H1 (cell line): ENCODE results near the gene GREB1. TPM values are rescaled to one million over a fixed set of nuclear protein-coding genes. Genes with fewer than 3 reads are reported as not detected.

ENCODE experiments used
- CTCF ChIA-PET: fragments of 300-600 bp; sonication (Branson Sonifier 250); formaldehyde crosslinking; loops from one replicate; lab custom pipeline; 2021; ENCODE audit not compliant: partially characterized antibody; lab: Charles Lee
- POLR2A ChIA-PET: fragments of 300-600 bp; sonication (Branson Sonifier 250); formaldehyde crosslinking; loops from one replicate; lab custom pipeline; 2021; ENCODE audit warnings: inconsistent platforms; ENCODE audit not compliant: partially characterized antibody; lab: Charles Lee
- DNase-seq, 2 experiments: peaks; one replicate each; pipeline versions ENCODE4 v3.0.0 to v3.0.0-alpha.2; 2010 to 2022; ENCODE audit warnings: low spot score in 2 of 2, low read depth in 1 of 2, mixed read lengths in 1 of 2
- FAIRE-seq: peaks from 2 replicates; lab custom pipeline; 2011; peaks lifted over from hg19 to GRCh38; lab: Jason Lieb, UNC
- H2AFZ ChIP-seq: 2 replicates; pipeline ENCODE4 v1.8.1; 2012; ENCODE audit warnings: low read length, inconsistent platforms
- H2AK5ac ChIP-seq: 2 replicates; pipeline ENCODE4 v1.6.1; 2013; ENCODE audit warnings: low read depth, low read length
- H2BK120ac ChIP-seq: replicated peaks from 2 replicates; pipeline ENCODE3; 2013; ENCODE audit warnings: low read depth, low read length, inconsistent platforms
- H2BK12ac ChIP-seq: 2 replicates; pipeline ENCODE4 v1.6.1; 2013; ENCODE audit warnings: low read depth, low read length
- H2BK15ac ChIP-seq: 2 replicates; pipeline ENCODE4 v1.6.1; 2013; ENCODE audit warnings: low read length
- H2BK20ac ChIP-seq: 2 replicates; pipeline ENCODE4 v1.6.1; 2013; ENCODE audit warnings: low read length
- H2BK5ac ChIP-seq: 2 replicates; pipeline ENCODE4 v1.6.1; 2013; ENCODE audit warnings: low read depth, low read length
- H3K14ac ChIP-seq: 2 replicates; pipeline ENCODE4 v1.6.1; 2013; ENCODE audit warnings: inconsistent platforms; ENCODE audit not compliant: insufficient read length
- H3K18ac ChIP-seq: 2 replicates; pipeline ENCODE4 v1.6.1; 2013; ENCODE audit warnings: low read length; ENCODE audit errors: extremely low read depth
- H3K23ac ChIP-seq: 2 replicates; pipeline ENCODE4 v1.6.1; 2013; ENCODE audit warnings: inconsistent platforms; ENCODE audit not compliant: insufficient read length
- H3K23me2 ChIP-seq: 2 replicates; pipeline ENCODE4 v1.6.1; 2013; ENCODE audit warnings: low read depth, low read length
- H3K27ac ChIP-seq: 2 replicates; pipeline ENCODE4 v1.6.1; 2011; ENCODE audit warnings: low read depth, low read length, inconsistent platforms
- H3K27me3 ChIP-seq, 4 experiments: replicated peaks in 1 of 4; 1 replicate in 1 of 4; 2 replicates in 3 of 4; pipeline versions ENCODE4 v1.6.1 to v1.8.1; 2011 to 2013; ENCODE audit warnings: low read length in 3 of 4, mild to moderate bottlenecking in 3 of 4, inconsistent platforms in 2 of 4, mixed read lengths in 2 of 4, moderate library complexity in 1 of 4; ENCODE audit not compliant: control insufficient read depth in 3 of 4, insufficient read depth in 3 of 4; ENCODE audit errors: extremely low read depth in 1 of 4
- H3K36me3 ChIP-seq, 4 experiments: 2 replicates each; pipeline versions ENCODE4 v1.6.1 to v1.8.1; 2011 to 2013; ENCODE audit warnings: mild to moderate bottlenecking in 4 of 4, low read length in 3 of 4, moderate library complexity in 2 of 4, control low read depth in 1 of 4, inconsistent platforms in 1 of 4; ENCODE audit not compliant: insufficient read depth in 4 of 4, control insufficient read depth in 2 of 4
- H3K4ac ChIP-seq: replicated peaks from 2 replicates; pipeline ENCODE3; 2013; ENCODE audit warnings: low read length, low read depth, mixed read lengths, inconsistent platforms; ENCODE audit not compliant: insufficient read length
- H3K4me1 ChIP-seq, 4 experiments: replicated peaks in 1 of 4; 1 replicate in 1 of 4; 2 replicates in 3 of 4; pipeline versions ENCODE4 v1.6.1 to v1.8.1; 2011 to 2013; ENCODE audit warnings: low read length in 3 of 4, inconsistent platforms in 2 of 4, mixed read lengths in 1 of 4; ENCODE audit not compliant: insufficient read depth in 4 of 4, control insufficient read depth in 3 of 4
- H3K4me2 ChIP-seq, 2 experiments: 2 replicates each; pipeline versions ENCODE4 v1.6.1 to v1.8.1; 2011 to 2013; ENCODE audit warnings: low read depth in 2 of 2, low read length in 2 of 2, control low read depth in 1 of 2, inconsistent platforms in 1 of 2, mild to moderate bottlenecking in 1 of 2; ENCODE audit not compliant: insufficient read depth in 1 of 2
- H3K4me3 ChIP-seq, 4 experiments: fragments of 200-600, 300-600 bp in 1 of 4; sonication (generic), shearing (Covaris generic), sonication (Bioruptor Twin) in 1 of 4; 2 replicates each; pipeline versions ENCODE4 v1.5.1 to v1.8.1; 2011 to 2016; ENCODE audit warnings: low read length in 4 of 4, low read depth in 3 of 4, control low read depth in 2 of 4, inconsistent platforms in 2 of 4, mild to moderate bottlenecking in 2 of 4, mixed read lengths in 1 of 4, moderate library complexity in 1 of 4; ENCODE audit not compliant: insufficient read depth in 2 of 4; ENCODE audit errors: extremely low read depth in 1 of 4
- H3K56ac ChIP-seq: replicated peaks from 2 replicates; pipeline ENCODE3; 2013; ENCODE audit warnings: low read depth, mild to moderate bottlenecking, mixed read lengths, low read length, inconsistent platforms; ENCODE audit not compliant: insufficient read length
- H3K79me1 ChIP-seq: 2 replicates; pipeline ENCODE4 v1.6.1; 2013; ENCODE audit warnings: low read depth, low read length, control low read depth
- H3K79me2 ChIP-seq, 2 experiments: 2 replicates each; pipeline versions ENCODE4 v1.6.1 to v1.8.1; 2012 to 2013; ENCODE audit warnings: low read length in 2 of 2, mild to moderate bottlenecking in 2 of 2, inconsistent platforms in 1 of 2; ENCODE audit not compliant: insufficient read depth in 2 of 2, control insufficient read depth in 1 of 2
- H3K9ac ChIP-seq, 4 experiments: replicated peaks in 1 of 4; 1 replicate in 1 of 4; 2 replicates in 3 of 4; pipeline versions ENCODE4 v1.6.1 to v1.8.1; 2011 to 2013; ENCODE audit warnings: low read depth in 3 of 4, low read length in 3 of 4, control low read depth in 2 of 4, mild to moderate bottlenecking in 2 of 4, moderate library complexity in 2 of 4, inconsistent platforms in 1 of 4; ENCODE audit errors: extremely low read depth in 1 of 4
- H3K9me3 ChIP-seq, 2 experiments: 2 replicates each; pipeline versions ENCODE4 v1.6.1 to v1.8.1; 2012 to 2013; ENCODE audit warnings: mild to moderate bottlenecking in 2 of 2, moderate library complexity in 2 of 2, control low read depth in 1 of 2, inconsistent platforms in 1 of 2, low read depth in 1 of 2, low read length in 1 of 2, mixed read lengths in 1 of 2; ENCODE audit not compliant: insufficient read depth in 2 of 2
- H4K20me1 ChIP-seq, 2 experiments: replicated peaks in 1 of 2; 2 replicates each; pipeline versions ENCODE3 to v1.8.1; 2011 to 2013; ENCODE audit warnings: inconsistent platforms in 2 of 2, low read length in 2 of 2, mild to moderate bottlenecking in 1 of 2; ENCODE audit not compliant: insufficient read depth in 2 of 2, control insufficient read depth in 1 of 2
- H4K5ac ChIP-seq: 2 replicates; pipeline ENCODE4 v1.6.1; 2013; ENCODE audit warnings: low read length, low read depth, mixed read lengths, inconsistent platforms; ENCODE audit not compliant: insufficient read length
- H4K8ac ChIP-seq: 2 replicates; pipeline ENCODE4 v1.8.0; 2013; ENCODE audit warnings: mild to moderate bottlenecking, moderate library complexity, low read length, inconsistent platforms; ENCODE audit not compliant: insufficient read depth; ENCODE audit errors: extremely low read depth
- H4K91ac ChIP-seq: replicated peaks from 2 replicates; pipeline ENCODE3; 2013; ENCODE audit warnings: low read length, mixed read lengths, inconsistent platforms; ENCODE audit not compliant: insufficient read length
- CTBP2 ChIP-seq: IDR thresholded peaks from 2 replicates; pipeline ENCODE4 v1.7.0; 2011; ENCODE audit warnings: borderline replicate concordance, mild to moderate bottlenecking, moderate library complexity, mixed read lengths, low read length; ENCODE audit not compliant: insufficient read depth, insufficient read length
- GTF2F1 ChIP-seq: IDR thresholded peaks from 2 replicates; pipeline ENCODE4 v1.6.1; 2012; ENCODE audit warnings: low read depth, low read length, improper control_type of control experiment, borderline replicate concordance
- NANOG ChIP-seq: IDR thresholded peaks from 2 replicates; pipeline ENCODE4 v1.6.1; 2011; ENCODE audit warnings: low read length, low read depth, mild to moderate bottlenecking, inconsistent platforms; ENCODE audit not compliant: insufficient read depth, poor library complexity, severe bottlenecking
- NRF1 ChIP-seq: IDR thresholded peaks from 2 replicates; pipeline ENCODE4 v1.6.1; 2011; ENCODE audit warnings: mild to moderate bottlenecking, low read depth, low read length, improper control_type of control experiment
- RAD21 ChIP-seq, 2 experiments: IDR thresholded peaks in 1 of 2; conservative IDR thresholded peaks in 1 of 2; 2 replicates each; pipeline ENCODE4 v1.6.1; 2011; ENCODE audit warnings: low read depth in 2 of 2, low read length in 2 of 2, improper control_type of control experiment in 1 of 2, inconsistent platforms in 1 of 2, mild to moderate bottlenecking in 1 of 2, moderate library complexity in 1 of 2
- SIX5 ChIP-seq: IDR thresholded peaks from 2 replicates; pipeline ENCODE4 v1.6.1; 2011; ENCODE audit warnings: mild to moderate bottlenecking, low read depth, low read length
- WGBS, 2 experiments: shearing (Covaris generic) in 1 of 2; methylation state at CpG; one replicate each; pipeline versions ENCODE4 v1.1.6 to v1.1.7; 2013 to 2015; ENCODE audit warnings: low lambda C conversion rate in 2 of 2, mixed read lengths in 2 of 2, inconsistent platforms in 1 of 2, low coverage in 1 of 2, missing lambda C conversion rate in 1 of 2; ENCODE audit not compliant: insufficient replicate concordance in 2 of 2, insufficient coverage in 1 of 2, insufficient read length in 1 of 2; ENCODE audit errors: extremely low coverage in 1 of 2, missing lambda C conversion rate in 1 of 2; 5-methylcytosine and 5-hydroxymethylcytosine counted together
- polyA plus RNA-seq, 7 experiments: library from polyadenylated mRNA; depleted of rRNA in 3 of 7; stranded (reverse) in 5 of 7; unstranded in 2 of 7; fragments of >200 nt in 5 of 7; fragments of 200-250 nt in 2 of 7; gene quantifications; 1 replicate in 5 of 7; 2 replicates in 1 of 7; 4 replicates in 1 of 7; pipeline versions ENCODE4 v1.2.1 to v1.2.3, GENCODE V29; 2011 to 2013; ENCODE audit warnings: missing spikeins in 2 of 7, mixed read lengths in 2 of 7
- total RNA-seq: library from RNA; stranded (reverse); fragmentation: NEBNext Ultra II Directional; extraction: Animal tissue kit (Norgen Biotek cat#: 25700); gene quantifications from 2 replicates; pipeline ENCODE4 v1.2.1, GENCODE V29; 2021
- TF ChIP-seq, protein P1 (sequence below): IDR thresholded peaks from 2 replicates; pipeline ENCODE4 v1.6.1; 2011; ENCODE audit warnings: low read length, improper control_type of control experiment
- TF ChIP-seq, protein P2 (sequence below), 3 experiments: IDR thresholded peaks; 1 replicate in 2 of 3; 2 replicates in 1 of 3; pipeline versions ENCODE4 v1.5.1 to v1.6.1; 2011; ENCODE audit warnings: low read length in 3 of 3, mild to moderate bottlenecking in 3 of 3, inconsistent platforms in 2 of 3, low read depth in 1 of 3, moderate library complexity in 1 of 3; ENCODE audit not compliant: insufficient read depth in 1 of 3; ENCODE audit errors: control extremely low read depth in 1 of 3

GREB1 gene
- total and polyA plus RNA-seq, 2 of the 8 experiments (the other 6 are each of a cell fraction or from before 2014, with no cell fraction given): 7.9 to 43.4 TPM

DNA sequence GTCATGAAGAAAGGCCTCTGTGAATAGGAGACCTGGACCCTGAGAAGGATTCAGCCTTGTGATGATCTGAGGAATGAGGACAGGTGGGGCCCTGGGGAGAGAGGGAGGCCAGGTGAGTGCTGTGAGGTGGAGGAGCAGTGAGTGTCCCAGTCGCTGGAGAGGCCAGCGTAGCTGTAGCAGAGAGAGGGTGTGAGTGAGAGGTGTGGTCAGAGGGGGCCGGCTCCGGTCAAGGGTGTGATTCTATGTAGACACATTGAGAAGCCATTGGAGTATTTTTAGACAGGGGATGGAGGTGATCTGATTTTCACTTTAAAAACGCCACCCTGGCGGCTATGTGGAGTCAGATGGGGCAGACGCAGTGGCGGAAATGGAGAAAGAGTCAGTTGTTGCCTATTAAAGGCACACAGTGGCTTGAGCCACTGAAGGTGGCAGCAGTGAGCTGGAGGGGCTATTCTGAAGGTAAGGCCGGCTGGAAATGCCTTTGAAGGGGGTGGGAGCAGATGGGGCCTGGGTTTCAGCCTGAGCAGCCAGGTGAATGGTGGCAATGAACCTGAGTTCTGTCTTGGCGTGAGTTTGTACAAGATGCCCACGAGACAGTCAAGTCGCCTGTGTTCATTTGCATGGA is 55.6 kb downstream of the GREB1 start:
- H3K4me2 ChIP-seq: no peak overlapping the region
- DNase-seq: no peak
- H3K4ac ChIP-seq: no peak overlapping the region
- ChIA-PET POLR2A (no interaction called here), CTCF (interaction anchor here (0.7 to 19.6 kb wide), 16 partner anchors 15 to 457 kb away, joined by 3 to 558 read pairs (median 3); partner anchors contain the start of gene GREB1)
- no peaks in the 10 kb centered on the region for H3K79me2 ChIP-seq
- H2BK20ac ChIP-seq: no peak overlapping the region
- no peaks in the 10 kb centered on the region for H3K9me3 ChIP-seq
- H3K14ac ChIP-seq: no peak overlapping the region
- 0 out of 2 replicates have a peak, but pooled peaks cover 2% of the 10 kb centered on the region for H3K79me1 ChIP-seq
- H3K23ac ChIP-seq: no peak overlapping the region
- H4K8ac ChIP-seq: no peak overlapping the region
- peaks cover 0 to 4% (median 0%) of the 10 kb centered on the region in 4 experiments; a peak in 1 of 8 replicates for H3K36me3 ChIP-seq
- no peak for FAIRE-seq
- H2BK120ac ChIP-seq: no peak overlapping the region
- H2BK12ac ChIP-seq: no peak overlapping the region
- H3K23me2 ChIP-seq: no peaks in the 10 kb centered on the region
- no peak overlapping the region for H3K9ac ChIP-seq
- H3K4me3 ChIP-seq: no peak overlapping the region
- no peak overlapping the region for H3K56ac ChIP-seq
- no peak overlapping the region for H4K5ac ChIP-seq
- H4K20me1 ChIP-seq: peaks cover 0 to 1% of the 10 kb centered on the region in 2 experiments
- no peak overlapping the region for H2AK5ac ChIP-seq
- no peak overlapping the region for H2BK5ac ChIP-seq
- no peaks in the 10 kb centered on the region for H3K4me1 ChIP-seq
- no peak overlapping the region for H3K18ac ChIP-seq
- H3K27me3 ChIP-seq: no peaks in the 10 kb centered on the region
- H2BK15ac ChIP-seq: no peak overlapping the region
- 88% methylated on average over 12 of the region's 12 CpGs; no CpG with 5 or more reads in 1 of the 2 experiments for WGBS, 2 experiments
- no peak overlapping the region for H3K27ac ChIP-seq
- H2AFZ ChIP-seq: no peak overlapping the region
- no peak overlapping the region for H4K91ac ChIP-seq
- TF ChIP-seq, protein P1, sequence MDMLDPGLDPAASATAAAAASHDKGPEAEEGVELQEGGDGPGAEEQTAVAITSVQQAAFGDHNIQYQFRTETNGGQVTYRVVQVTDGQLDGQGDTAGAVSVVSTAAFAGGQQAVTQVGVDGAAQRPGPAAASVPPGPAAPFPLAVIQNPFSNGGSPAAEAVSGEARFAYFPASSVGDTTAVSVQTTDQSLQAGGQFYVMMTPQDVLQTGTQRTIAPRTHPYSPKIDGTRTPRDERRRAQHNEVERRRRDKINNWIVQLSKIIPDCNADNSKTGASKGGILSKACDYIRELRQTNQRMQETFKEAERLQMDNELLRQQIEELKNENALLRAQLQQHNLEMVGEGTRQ: no peak
- TF ChIP-seq NRF1 (no peak), CTBP2 (no peak), NANOG (no peak), SIX5 (no peak), RAD21 (IDR thresholded peaks at IDR 0.05 in 1 of 2, conservative IDR thresholded peaks at IDR 0.05 in 1 of 2; ENCODE audit: low read depth in 2 of 2, low read length in 2 of 2) (peak; percentile 43 to 48), GTF2F1 (no peak)
- TF ChIP-seq, protein P2, sequence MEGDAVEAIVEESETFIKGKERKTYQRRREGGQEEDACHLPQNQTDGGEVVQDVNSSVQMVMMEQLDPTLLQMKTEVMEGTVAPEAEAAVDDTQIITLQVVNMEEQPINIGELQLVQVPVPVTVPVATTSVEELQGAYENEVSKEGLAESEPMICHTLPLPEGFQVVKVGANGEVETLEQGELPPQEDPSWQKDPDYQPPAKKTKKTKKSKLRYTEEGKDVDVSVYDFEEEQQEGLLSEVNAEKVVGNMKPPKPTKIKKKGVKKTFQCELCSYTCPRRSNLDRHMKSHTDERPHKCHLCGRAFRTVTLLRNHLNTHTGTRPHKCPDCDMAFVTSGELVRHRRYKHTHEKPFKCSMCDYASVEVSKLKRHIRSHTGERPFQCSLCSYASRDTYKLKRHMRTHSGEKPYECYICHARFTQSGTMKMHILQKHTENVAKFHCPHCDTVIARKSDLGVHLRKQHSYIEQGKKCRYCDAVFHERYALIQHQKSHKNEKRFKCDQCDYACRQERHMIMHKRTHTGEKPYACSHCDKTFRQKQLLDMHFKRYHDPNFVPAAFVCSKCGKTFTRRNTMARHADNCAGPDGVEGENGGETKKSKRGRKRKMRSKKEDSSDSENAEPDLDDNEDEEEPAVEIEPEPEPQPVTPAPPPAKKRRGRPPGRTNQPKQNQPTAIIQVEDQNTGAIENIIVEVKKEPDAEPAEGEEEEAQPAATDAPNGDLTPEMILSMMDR (IDR thresholded peaks at IDR 0.05; ENCODE audit: control extremely low read depth in 1 of 3, insufficient read depth in 1 of 3, low read depth in 1 of 3, low read length in 3 of 3): peak; percentile 44 to 62 (median 50); a peak in 3 of 4 replicates
